Glutamatergic neuron (in vitro differentiated cells): ENCODE data around the gene PRKAG3. TPM values are rescaled to one million over a fixed set of nuclear protein-coding genes. Genes with fewer than 3 reads are reported as not detected.

Experiments used
- DNase-seq: peaks from one replicate; pipeline ENCODE4 v3.0.0; 2022
- H3K27ac Mint-ChIP-seq: one replicate; pipeline ENCODE4 v1.8.0; 2020; ENCODE audit warnings: mild to moderate bottlenecking, mixed read lengths, inconsistent platforms; ENCODE audit not compliant: unreplicated experiment
- H3K27me3 Mint-ChIP-seq: one replicate; pipeline ENCODE4 v1.8.0; 2020; ENCODE audit warnings: mild to moderate bottlenecking, moderate library complexity, mixed read lengths, inconsistent platforms; ENCODE audit not compliant: unreplicated experiment
- H3K36me3 Mint-ChIP-seq: one replicate; pipeline ENCODE4 v1.8.0; 2020; ENCODE audit warnings: mild to moderate bottlenecking, mixed read lengths, inconsistent platforms; ENCODE audit not compliant: unreplicated experiment
- H3K4me1 Mint-ChIP-seq: one replicate; pipeline ENCODE4 v1.8.0; 2020; ENCODE audit warnings: mild to moderate bottlenecking, low read depth, mixed read lengths, inconsistent platforms; ENCODE audit not compliant: unreplicated experiment
- H3K4me3 Mint-ChIP-seq: one replicate; pipeline ENCODE4 v1.8.0; 2020; ENCODE audit warnings: mild to moderate bottlenecking, mixed read lengths, inconsistent platforms; ENCODE audit not compliant: unreplicated experiment
- H3K9me3 Mint-ChIP-seq: one replicate; pipeline ENCODE4 v1.8.0; 2020; ENCODE audit warnings: mild to moderate bottlenecking, moderate library complexity, mixed read lengths, inconsistent platforms; ENCODE audit not compliant: unreplicated experiment
- CTCF ChIP-seq: fragments of 200-600 bp; sonication (generic); IDR thresholded peaks from one replicate; pipeline ENCODE4 v1.5.0; 2021; ENCODE audit not compliant: partially characterized antibody, unreplicated experiment
- total RNA-seq: library from RNA; stranded (reverse); fragmentation: NEBNext Ultra II Directional; extraction: Animal tissue kit (Norgen Biotek cat#: 25700); gene quantifications from one replicate; pipeline ENCODE4 v1.2.1, GENCODE V29; 2021; ENCODE audit not compliant: unreplicated experiment

The PRKAG3 gene
- total RNA-seq, 1 donor from 2014 or later = not detected

GRCh38 chr2:218806346-218806978 is 25.1 kb downstream of the PRKAG3 start:
- H3K9me3 Mint-ChIP-seq = no peaks in the 10 kb centered on the region
- no peak for DNase-seq
- TF ChIP-seq CTCF = no peak
- H3K27ac Mint-ChIP-seq = no peak overlapping the region
- H3K27me3 Mint-ChIP-seq = no peaks in the 10 kb centered on the region
- H3K4me3 Mint-ChIP-seq = no peak overlapping the region
- H3K4me1 Mint-ChIP-seq = no peaks in the 10 kb centered on the region
- H3K36me3 Mint-ChIP-seq = no peaks in the 10 kb centered on the region

DNA sequence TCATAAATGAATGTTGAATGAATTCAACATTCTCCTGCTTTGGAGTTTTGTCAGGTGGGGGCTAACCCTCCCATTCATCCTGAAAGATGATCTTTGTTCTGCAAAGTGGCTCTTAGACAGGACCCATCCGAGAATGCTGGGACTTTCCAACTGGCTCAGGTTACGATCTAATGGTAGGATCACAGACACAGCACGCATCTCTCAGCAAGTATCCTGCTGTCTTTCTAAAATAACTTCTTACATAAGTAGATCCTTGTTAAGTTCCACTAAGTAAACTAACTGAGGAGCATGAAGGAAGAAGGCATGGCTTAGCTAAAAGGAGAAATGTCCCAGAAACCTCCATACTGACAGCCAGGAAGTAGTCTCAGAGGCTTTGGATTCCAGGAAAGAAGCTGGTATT is 26.0 kb downstream of the PRKAG3 start:
- no peak for DNase-seq
- Mint-ChIP-seq H3K27me3 (no peaks in the 10 kb centered on the region), H3K9me3 (no peaks in the 10 kb centered on the region), H3K27ac (no peak overlapping the region), H3K4me3 (no peak overlapping the region), H3K4me1 (no peaks in the 10 kb centered on the region), H3K36me3 (no peaks in the 10 kb centered on the region)
- no peak for TF ChIP-seq CTCF

DNA sequence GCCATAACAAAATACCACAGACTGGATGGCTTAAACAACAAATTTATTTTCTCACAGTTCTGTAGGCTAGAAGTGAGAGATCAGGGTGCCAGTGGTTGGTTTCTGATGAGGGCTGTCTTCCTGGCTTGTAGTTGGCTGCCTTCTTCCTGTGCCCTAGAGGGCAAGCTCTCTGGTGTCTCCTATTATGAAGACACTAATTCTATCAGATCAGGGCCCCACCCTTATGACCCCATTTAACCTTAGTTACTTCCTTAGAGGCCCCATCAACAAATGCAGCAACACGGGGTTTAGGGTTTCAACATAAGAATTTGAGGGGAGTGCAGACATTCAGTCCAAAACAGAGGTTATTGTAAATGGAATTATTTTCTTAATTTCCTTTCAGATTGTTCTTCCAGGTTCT is 26.8 kb downstream of the PRKAG3 start:
- Mint-ChIP-seq H3K4me3 (no peak overlapping the region), H3K27me3 (no peaks in the 10 kb centered on the region), H3K9me3 (peaks cover under 1% of the 10 kb centered on the region), H3K36me3 (no peaks in the 10 kb centered on the region), H3K4me1 (no peaks in the 10 kb centered on the region), H3K27ac (no peak overlapping the region)
- no peak for TF ChIP-seq CTCF
- no peak for DNase-seq

DNA sequence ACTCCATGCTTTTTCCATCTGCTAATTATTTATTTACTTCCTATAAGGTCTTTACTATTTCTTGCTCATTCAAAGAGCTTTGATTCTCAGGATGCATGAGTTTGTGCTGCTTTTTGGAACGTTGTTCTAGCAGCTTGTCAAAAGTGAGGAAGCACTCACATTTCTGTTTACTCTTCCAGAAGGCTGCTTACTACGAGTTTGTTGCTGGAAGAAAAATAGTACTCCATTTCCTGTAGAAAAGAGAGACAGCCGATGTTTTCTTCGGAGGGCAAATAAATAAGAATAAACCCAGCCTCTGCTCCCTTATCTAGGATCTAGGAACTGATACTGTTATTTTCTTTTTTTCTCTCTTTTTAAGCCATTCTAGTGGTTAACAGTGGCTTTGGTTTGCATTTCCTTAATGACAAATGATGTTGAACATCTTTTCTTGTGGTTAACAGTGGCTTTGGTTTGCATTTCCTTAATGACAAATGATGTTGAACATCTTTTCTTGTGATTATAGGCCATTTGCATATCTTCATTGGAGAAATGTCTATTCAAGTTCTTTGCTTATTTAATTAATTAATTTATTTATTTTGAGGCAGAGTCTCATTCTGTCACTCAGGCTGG is 29.1 kb downstream of the PRKAG3 start:
- H3K27ac Mint-ChIP-seq = no peak overlapping the region
- peaks cover 1% of the 10 kb centered on the region for H3K9me3 Mint-ChIP-seq
- TF ChIP-seq CTCF = no peak
- H3K4me1 Mint-ChIP-seq = no peaks in the 10 kb centered on the region
- H3K4me3 Mint-ChIP-seq = no peak overlapping the region
- DNase-seq = no peak
- H3K36me3 Mint-ChIP-seq = no peaks in the 10 kb centered on the region
- no peaks in the 10 kb centered on the region for H3K27me3 Mint-ChIP-seq

GRCh38 chr2:218799990-218800389 is 31.6 kb downstream of the PRKAG3 start:
- TF ChIP-seq CTCF = no peak
- Mint-ChIP-seq H3K4me3 (no peak overlapping the region), H3K36me3 (no peaks in the 10 kb centered on the region), H3K9me3 (peaks cover 1% of the 10 kb centered on the region), H3K27me3 (peaks cover 2% of the 10 kb centered on the region), H3K4me1 (no peaks in the 10 kb centered on the region), H3K27ac (no peak overlapping the region)
- DNase-seq = no peak
